ENCODE data around the gene NKX1-1.

Gene NKX1-1

DNA sequence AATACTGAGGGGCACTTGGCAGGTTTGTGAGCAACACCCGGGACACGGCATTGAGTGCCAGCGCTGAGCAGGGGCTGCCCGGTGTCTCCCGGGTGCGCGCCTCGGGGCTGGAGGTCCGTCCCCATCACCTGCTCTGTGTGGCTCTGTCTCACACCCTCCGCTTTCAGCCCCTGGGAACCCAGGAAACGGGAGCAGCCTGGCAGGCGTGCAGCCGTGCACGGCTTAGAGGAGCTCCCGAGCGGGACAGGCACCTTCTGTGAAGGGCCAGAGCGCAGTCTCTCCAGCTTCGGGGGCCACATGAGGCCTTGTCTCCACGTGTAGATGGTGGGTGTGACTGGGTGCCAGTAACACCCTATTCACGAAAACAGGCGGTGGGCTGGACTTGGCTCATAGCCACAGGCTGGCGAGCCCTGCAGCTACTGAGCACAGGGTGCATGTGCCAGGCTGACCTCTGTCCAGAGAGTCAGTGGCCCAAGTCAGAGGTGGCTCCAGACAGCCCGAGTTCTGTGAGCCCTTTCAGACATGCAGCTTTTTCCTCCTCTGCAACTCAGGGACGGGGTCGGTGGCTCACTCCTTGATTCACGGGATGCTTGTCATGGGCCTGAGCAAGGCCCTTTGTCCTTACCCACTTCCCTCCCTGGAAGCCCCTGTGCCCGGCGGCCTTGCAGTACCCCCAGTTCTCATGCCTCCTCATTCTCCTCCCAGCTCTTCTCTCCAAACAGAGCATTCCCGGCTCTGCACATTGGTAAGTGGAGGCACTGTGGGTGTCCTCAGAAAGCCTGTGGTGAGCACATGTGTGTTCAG lies 35.7 kb downstream of the NKX1-1 start:
- DNase-seq: no peak

DNA sequence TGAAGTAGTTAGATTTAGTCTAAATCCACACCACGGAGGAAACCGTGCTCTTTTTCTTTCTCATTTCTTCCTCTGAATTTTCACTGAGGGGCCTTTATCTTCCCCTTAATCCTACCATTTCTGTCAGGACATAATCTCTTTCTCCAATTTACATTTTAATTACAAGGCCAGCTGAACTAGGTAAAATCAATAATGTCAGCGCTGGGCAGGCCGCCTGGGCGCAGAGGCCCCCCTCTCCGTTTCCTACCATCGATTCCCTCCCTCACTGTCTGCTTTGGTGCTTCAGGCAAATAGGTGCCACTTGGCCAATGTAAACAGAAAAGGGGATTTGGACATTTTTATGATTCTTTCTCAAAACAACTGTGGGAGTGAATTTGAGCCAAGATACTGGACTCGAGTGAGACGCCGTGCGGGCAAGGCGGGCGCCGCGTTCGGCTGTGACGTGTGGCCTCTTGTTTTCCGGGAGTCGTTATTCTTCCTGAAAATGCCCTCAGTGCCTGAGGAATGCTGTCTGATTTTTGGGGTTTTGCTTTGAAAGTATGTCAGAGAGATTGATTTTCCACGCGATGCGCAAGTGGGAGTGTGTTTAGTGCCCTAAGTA lies 36.7 kb downstream of the NKX1-1 start:
- DNase-seq: no peak

DNA sequence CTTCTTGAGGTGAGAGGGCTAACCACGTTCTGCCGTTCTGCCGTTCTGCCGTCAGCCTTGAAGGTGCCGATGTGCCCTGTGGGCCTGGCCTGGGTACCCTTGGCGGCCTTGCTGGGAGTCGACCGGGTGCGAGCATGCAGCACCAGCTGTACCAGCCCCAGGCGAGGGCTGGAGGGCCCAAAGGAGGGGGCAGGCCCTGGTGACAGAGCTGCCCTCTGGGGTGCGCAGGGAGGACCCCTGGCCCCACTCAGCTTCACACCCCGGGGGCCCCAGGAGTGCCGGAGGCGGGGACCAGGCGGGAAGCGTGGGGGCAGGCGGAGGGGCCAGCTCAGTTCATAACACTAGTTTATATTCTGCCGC lies 37.2 kb downstream of the NKX1-1 start:
- no peak for DNase-seq

DNA sequence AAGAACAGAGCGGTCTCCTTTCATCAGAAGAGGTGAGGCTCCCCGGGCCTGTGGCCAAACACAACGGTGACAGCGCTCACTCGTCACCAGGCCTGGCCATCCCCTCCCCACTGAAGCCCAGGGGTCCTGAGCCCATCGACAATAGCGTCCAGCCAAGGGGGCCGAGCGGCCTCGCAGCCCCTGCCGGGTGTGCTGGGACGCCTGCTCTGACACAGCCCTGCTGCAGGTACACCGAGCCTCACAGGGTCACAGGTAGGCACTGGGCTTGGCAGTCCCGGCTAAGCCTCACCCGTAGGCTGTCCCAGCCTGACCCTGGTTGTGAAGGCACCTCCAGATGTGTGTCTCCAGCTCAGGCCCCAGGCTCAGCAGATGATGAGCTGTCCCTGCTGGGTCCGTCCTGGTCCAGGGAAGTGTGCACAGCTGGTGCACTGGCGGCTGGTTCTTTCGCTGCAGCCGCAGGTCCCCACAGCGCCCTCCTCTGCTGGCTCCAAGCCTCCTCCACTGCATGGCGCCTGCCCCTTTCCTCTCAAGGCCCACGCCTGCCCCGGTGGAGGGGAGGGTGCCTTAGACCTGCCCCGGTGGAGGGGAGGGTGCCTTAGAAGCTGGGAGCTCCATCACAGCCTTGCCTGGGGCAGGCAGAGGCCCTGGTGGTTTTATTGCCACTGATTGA lies 37.7 kb downstream of the NKX1-1 start:
- DNase-seq: no peak

DNA sequence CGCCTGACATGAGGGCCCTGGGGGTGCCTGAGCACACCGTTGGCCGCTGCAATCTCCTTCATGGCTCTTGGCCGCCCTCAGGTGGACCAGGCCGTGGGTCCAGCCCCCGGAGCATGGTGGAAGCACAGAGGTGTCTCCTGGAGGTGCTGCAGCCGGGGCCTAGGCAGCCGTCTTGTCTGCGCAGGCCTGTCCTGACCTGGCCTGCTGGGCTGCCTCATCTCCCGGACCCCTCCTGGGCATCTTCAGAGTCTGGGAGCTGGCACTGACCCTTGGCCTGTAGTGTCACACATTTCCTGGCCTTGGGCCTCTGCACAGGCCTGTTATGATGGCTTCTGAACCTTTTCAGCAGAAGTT lies 38.3 kb downstream of the NKX1-1 start:
- DNase-seq: no peak

DNA sequence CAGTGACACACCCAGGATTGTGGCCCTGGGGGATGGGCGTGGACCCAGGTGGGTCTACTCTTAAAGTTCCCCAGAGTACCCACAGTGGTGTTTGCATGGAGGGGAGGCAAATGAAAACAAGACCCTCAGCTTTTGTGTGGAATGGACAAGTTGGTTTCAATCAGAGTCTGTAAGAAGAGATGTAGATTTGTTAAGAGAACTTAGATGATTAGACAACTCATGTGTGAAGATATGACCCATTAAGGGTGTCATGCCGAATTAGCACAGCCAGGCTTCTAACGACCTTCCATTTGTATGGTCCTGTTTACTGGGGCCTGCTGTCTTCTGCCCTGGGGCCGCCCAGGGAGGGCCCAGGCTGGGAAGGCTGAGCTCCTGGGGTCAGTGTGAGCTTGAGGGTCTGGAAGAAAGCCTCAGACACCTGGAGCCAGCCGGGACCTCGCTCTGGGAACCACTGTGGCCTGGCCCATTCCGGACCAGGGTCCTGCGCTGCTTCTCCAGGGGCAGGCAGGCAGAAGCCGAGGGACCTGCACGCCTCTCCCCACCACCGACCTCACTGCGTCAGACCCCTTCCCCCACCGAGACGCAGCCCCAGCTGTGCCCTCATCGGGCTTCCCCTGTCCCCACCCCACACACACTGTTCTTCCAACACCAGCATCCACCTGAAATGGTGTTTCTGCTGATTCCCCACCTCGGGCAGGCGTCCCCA lies 38.9 kb downstream of the NKX1-1 start:
- no peak for DNase-seq

DNA sequence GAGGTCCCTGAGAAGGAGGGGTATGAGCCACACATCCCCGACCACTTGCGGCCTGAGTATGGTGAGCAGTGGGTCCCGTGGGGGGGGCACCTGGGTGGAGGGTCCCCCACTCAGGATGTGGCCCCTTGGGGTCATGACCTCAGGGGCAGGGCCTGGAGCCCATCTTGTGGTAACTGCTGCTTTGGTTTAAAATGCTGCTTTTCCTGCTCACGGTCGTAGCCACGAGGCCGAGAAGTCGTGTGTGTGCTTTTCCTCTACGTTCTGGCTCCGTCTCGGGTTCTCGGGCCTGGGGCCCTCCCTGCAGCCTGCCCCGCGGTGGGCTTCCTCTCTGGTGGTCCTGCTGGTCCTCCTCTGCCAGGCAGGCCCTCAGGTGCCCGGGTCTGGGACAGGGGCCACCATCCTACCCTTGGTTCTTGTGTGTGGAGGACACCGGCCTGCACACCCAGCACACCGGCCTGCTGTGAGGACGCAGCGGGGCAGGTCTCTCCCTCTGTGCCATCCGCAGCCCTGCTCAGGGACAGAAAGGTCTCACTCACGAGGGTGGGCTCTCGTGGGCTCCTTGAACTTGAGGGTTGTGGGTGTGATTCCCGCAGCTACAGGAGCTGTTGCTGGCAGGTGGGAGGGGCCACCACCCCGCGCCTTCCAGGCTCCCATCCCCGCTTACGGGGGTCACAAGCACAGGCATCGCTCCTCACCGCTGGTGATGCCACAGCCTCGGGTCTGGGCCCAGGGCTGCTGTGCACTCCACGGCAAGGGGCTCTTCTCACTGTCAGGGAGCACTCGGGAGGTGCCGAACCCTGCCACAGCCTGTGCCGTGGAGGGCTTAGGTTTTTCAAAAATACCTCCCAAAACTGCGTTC lies 39.6 kb downstream of the NKX1-1 start:
- DNase-seq: no peak

DNA sequence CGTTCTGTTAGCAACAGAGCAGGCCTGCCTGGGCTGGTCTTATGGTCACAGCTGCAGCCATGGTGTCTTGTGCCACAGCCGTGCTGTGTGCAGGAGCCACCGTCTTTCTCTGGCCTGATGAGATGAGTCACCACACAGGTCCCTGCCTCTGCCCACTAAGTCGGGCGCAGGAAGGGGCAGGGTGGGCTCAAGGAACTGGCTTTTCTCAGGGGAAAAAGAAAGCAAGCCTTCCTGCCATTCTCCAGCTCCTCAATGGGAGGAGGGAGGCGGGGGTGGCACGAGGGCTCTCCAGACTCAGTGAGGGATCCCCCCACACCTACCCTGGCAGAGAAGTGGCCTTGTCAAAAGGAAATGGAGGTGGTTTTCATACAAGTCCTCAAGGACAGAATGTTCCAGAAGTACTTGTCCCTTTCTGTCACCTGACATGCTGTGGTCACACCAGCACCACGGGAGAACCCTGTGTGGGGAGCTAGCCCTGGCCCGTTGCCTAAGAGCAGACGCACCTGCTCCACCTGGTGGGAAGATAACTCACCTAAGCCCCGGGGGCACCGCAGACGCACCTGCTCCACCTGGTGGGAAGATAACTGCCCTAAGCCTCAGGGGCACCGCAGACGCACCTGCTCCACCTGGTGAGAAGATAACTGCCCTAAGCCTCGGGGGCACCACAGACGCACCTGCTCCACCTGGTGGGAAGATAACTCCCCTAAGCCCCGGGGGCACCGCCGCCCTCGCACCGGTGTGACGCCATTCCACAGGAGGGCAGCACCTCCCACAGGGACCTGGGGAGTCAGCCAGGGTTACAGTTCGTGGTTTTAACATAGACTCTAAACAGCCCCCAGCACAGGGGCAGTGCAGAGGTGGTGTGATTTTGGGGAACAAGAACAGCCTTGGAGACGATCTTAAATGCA lies 40.7 kb downstream of the NKX1-1 start:
- DNase-seq: no peak

DNA sequence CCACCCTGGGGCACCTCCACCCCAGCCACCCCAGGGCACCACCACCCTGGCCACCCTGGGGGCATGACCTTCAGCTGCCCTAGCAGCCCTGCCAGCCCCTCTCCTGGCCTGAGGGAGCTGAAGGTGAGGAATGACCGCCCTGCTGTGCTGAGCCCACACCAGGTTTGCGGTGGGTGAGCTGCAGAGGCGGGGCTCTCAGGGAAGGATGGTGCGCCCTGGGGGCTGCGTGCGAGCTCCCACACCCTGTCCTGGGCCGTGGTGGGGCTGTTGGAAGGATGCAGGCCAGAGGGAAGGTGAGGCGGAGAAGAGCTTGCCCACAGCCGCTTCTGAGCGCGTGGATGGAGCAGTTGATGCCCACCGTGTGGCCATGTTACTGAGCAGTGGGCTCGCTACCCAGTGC lies 41.5 kb downstream of the NKX1-1 start:
- DNase-seq: no peak

DNA sequence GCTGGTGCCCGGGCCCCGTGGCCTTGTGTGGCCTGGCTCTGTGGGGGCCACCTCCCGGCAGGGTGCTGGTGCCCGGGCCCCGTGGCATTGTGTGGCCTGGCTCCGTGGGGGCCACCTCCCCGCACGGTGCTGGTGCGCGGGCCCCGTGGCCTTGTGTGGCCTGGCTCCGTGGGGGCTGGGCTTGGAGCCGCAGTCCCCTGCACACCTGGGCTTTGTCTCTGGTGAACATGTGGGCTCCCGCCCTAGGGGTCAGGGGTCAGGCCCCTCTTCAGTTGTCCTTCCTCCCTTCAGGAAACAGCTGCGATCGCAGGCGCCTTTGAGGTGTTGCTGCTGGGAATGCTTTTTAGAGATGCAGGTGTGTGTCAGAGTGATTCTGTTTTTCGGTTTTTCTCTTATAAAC lies 42.0 kb downstream of the NKX1-1 start:
- no peak for DNase-seq

DNA sequence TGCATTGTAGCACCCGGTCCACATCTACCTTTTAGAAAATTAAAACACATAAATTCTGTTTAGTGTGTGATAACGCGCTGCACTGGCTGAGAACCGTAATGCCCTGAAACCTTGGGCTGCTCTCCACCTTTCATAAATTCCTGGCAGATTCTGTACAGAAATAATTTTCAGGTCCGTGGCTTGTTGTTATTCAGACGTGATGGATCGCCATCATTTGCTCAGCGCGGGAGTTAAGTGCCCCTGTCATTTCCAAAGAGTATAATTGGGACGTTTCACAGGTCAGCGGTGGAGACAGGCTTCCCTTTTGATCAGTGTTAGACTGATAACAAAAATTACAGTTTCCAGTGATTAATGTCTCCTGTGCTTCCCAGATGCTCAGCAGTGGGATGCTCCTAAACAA lies 42.7 kb downstream of the NKX1-1 start:
- no peak for DNase-seq

DNA sequence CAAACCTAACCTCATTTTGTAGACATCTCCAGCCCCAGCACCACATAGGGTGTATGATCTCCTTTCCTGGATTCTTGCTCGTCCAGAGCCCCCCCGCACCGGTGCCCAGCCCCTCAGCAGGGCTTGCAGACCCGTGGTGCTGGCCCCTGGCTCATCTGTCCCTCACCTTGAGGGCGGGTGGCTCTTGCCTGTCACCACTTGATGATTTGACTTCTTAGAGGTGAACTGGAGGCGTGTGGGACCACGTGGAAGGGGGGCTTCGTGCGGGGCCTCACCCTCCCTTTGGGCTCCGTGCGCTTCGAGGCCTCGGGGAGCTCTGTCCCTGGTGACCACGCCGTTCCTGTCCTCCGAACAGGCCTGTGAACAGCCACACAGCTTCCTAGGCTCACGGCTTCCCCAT lies 43.7 kb downstream of the NKX1-1 start:
- DNase-seq: no peak

DNA sequence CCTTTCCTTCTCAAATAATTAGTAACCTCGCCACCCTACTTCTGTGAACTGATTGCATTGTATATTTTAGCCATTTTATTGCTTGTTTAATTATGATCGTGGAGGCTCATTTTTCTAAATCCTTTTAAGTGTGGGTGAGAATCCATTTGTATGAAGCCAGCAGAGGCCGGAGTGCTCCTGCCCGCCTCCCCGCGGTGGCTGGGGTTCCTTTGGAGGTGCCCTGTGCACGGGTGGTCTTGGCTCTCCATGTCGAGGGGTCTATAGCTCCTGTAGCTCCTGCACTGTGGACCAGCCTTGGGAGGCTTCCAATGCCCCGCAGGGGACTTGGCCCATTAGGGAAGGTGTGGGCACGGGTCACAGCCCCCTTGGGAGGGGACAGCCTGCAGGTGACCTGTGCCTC lies 44.2 kb downstream of the NKX1-1 start:
- no peak for DNase-seq

DNA sequence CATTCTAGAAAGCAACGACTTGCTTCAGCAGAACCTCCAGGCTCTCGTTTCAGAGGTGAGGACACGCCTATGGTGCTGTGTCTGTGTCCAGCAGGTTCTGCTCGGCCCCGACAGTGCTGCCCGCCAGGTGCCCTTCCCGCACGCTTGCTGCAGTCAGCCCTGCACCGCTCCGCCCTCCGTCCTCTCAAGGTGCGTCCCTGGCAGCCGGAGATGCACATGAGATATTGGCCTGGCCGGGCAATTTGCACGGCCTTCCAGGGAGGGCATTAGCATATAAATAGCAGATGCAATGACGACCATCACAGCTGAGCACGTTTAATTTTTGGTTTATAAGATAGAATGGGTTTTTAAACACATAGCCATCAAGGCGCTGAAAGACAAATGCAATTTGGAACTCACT lies 44.8 kb downstream of the NKX1-1 start:
- no peak for DNase-seq

DNA sequence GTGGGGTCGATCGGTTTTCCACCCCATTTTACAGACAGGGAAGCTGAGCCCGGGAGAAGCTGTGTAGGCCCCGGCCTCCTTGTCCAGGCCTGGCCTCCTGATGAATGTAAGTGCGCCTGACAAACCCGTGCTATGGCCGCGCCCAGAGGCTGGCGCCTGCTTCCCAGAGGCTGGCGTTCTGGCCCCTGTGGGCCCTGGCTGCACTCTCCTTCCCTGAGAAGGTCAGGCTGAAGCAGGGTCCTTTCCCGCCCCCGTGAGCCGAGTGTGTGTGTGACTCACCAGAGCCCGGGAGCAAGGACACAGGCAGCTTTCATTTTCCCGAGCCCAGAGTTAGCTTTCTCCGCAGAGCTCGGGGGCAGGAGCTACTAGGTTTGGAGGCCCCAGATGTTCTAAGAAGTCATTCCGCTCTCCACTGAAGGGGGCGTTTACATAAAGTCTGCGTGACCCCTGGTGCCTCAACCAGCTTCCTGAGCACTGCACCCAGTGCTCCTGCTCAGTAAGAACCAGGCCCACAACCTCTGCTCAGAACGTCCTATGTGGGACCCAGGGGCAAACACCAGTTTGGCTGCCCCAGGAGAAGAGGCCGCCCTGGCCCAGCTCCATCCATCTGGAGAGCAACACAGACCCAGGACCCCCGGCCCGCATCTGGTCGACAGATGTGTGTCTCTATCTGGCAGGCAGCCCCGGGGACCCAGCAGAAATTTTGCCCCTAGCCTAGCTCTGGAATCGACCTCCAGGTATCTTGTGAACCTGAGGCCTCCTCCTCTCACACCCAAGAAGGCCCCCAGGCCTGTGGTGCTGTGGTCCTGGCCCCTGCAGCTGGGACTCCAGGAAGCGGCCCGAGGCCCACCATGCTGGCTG lies 45.6 kb downstream of the NKX1-1 start:
- DNase-seq: no peak

DNA sequence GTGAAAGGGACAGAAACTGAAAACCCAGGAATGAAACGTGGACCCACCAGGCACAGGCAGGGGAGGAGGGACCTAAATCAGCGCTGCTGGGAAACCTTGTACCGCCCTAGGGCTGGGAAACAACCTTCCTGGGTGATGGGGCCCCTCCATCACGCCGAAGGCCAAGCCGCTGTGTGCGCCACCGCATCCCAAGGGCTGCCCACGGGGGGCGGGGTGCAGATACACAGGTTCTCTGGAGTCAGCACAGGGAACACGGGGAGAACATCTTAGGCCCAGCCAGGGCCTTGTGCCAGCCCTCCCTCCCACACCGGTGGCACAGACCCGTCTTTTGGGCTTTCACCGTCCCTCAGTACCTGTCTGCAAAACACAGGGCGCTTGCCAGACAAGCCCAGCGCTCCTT lies 46.3 kb downstream of the NKX1-1 start:
- DNase-seq: no peak

DNA sequence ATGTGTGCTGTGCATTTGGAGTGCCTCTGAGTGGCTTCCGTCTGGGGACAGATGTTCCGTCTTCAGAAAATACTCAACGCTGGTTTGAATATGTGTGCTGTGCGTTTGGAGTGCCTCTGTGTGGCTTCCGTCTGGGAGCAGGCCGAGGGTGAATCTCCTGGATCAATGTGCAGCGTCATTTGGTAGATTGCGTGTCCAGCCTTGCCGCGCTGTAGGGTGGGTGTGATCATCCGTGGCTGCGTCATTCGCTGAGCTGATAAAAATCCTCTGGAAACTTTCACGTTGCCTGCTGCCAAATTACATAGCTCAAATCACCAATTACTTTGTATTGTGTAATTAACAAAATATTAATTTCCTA lies 47.1 kb downstream of the NKX1-1 start:
- DNase-seq: no peak

DNA sequence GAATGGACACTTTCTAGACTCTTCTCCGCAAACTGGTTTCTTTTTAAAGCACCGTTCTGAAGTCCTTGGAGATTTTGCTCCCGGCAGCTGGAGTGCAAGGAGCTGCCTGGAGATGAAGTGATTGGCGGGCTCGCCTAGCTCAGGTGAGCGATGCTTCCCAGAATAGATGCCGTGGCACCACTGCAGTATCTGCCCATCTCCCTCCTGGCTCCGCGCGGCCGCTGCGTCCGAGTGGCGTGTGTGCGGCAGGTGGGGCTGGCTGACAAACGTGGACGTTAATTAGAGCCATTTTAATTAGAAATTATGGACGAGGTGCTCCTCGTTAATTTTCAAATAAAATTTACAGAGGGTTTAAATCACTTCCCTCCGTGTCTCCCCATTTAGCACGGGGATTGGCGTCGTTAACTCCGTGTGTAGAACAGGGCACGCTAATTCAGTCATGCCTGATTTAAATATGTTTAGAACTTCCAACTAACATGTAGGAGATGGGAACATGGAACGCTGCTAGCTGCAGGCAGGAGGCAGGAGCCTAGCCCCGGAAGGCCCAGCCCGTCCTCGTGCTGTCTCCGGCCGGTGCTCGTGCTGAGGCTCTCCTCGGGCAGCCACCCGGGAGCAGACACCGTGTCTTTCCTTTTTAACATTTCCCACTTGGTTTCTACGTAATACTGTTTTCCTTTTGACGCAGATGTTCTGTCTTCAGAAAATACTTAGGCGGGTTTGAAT lies 47.7 kb downstream of the NKX1-1 start:
- DNase-seq: no peak

DNA sequence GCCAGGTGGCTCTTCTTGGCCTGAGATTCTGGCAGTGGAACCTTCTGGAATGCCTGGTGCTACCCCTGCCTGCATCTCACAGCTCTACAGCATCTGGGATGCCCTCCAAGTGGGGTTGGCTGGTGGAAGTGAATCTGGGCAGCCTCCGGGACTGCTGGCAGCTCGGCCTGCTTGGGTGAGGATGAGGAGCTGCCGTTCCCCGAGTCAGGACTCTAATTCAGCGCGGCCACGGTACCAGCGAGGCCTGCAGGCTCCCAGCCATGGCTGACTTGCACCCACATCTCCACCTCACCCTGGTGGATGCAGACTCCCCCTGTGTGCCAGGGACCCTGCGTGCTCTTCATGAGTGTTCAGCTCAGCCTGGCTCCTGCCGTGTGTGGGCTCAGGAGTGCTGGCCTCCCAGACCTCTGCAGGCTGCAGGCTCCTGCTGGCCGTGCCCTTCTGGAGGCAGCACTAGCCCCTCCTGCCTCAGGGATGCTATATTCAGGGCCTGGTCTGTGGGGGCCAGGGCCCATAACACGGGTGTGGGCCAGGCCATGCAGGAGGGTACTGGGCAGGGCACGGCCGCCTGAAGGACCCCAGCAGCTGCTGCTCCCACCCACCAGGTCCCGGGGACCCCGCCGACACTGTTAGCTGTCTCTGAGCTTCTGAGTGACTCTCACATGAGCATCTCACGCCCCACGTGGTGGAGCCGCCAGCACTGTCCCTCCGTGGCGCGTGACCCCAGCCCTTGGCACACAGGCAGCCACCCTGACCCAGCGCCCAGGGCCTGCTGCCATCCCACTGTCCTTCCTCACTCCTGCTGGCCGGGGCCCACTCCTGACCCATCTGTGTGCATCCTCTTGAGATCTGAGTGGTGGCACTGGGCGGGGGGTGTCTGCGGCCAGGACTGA lies 48.6 kb downstream of the NKX1-1 start:
- no peak for DNase-seq
